Measurements from ENCODE around the gene NEMP1. TPM values are rescaled to one million over a fixed set of nuclear protein-coding genes. Genes with fewer than 3 reads are reported as not detected.

The NEMP1 gene
- total and polyA plus RNA-seq, 4 donors = 1.4 to 10.9 (median 3.2) TPM

GRCh38 chr12:57048423-57049118 lies 30.0 kb downstream of the NEMP1 start (continued):
- TF ChIP-seq, protein P1, sequence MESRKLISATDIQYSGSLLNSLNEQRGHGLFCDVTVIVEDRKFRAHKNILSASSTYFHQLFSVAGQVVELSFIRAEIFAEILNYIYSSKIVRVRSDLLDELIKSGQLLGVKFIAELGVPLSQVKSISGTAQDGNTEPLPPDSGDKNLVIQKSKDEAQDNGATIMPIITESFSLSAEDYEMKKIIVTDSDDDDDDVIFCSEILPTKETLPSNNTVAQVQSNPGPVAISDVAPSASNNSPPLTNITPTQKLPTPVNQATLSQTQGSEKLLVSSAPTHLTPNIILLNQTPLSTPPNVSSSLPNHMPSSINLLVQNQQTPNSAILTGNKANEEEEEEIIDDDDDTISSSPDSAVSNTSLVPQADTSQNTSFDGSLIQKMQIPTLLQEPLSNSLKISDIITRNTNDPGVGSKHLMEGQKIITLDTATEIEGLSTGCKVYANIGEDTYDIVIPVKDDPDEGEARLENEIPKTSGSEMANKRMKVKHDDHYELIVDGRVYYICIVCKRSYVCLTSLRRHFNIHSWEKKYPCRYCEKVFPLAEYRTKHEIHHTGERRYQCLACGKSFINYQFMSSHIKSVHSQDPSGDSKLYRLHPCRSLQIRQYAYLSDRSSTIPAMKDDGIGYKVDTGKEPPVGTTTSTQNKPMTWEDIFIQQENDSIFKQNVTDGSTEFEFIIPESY (IDR thresholded peaks at IDR 0.05) = no peak
- TF ChIP-seq FOXA2 (IDR thresholded peaks at IDR 0.05) = no peak
- no peak for TF ChIP-seq HNF4G (IDR thresholded peaks at IDR 0.05)
- TF ChIP-seq SP1 (IDR thresholded peaks at IDR 0.05) = no peak
- TF ChIP-seq NR2F2 (IDR thresholded peaks at IDR 0.05) = no peak
- no peak for TF ChIP-seq RAD21 (IDR thresholded peaks at IDR 0.05)
- TF ChIP-seq RXRA (IDR thresholded peaks at IDR 0.05) = no peak
- TF ChIP-seq, protein P2, sequence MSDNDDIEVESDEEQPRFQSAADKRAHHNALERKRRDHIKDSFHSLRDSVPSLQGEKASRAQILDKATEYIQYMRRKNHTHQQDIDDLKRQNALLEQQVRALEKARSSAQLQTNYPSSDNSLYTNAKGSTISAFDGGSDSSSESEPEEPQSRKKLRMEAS (IDR thresholded peaks at IDR 0.05) = no peak
- no peak for TF ChIP-seq TAF1 (conservative IDR thresholded peaks at IDR 0.05)

- H3K36me3 ChIP-seq (ENCODE audit: control insufficient read depth in 4 of 4, insufficient read depth in 3 of 4, low read depth in 1 of 4, low read length in 3 of 4) = no peaks in the 10 kb centered on the region
- no peak overlapping the region for H3K9ac ChIP-seq (ENCODE audit: low read depth in 1 of 2, low read length in 2 of 2)
- no peaks in the 10 kb centered on the region for H3K4me1 ChIP-seq (ENCODE audit: control insufficient read depth in 4 of 4, insufficient read depth in 4 of 4, low read length in 3 of 4)
- H3K4me3 ChIP-seq (ENCODE audit: low read depth in 1 of 3, low read length in 3 of 3) = no peak overlapping the region
- H3K27me3 ChIP-seq (ENCODE audit: control insufficient read depth in 4 of 4, insufficient read depth in 4 of 4, low read length in 3 of 4) = no peaks in the 10 kb centered on the region
- no peak overlapping the region for H3K27ac ChIP-seq (ENCODE audit: low read depth in 1 of 2, low read length in 2 of 2)
- TF ChIP-seq EGR1 (IDR thresholded peaks at IDR 0.05; ENCODE audit: low read depth in 2 of 2) (no peak), CTCF (IDR thresholded peaks at IDR 0.05; ENCODE audit: low read depth, low read length, missing input control) (no peak), RAD21 (IDR thresholded peaks at IDR 0.05) (no peak), HNF4A (conservative IDR thresholded peaks at IDR 0.05) (no peak), FOXA2 (IDR thresholded peaks at IDR 0.05) (no peak), ATF3 (IDR thresholded peaks at IDR 0.05) (no peak), HNF4G (IDR thresholded peaks at IDR 0.05) (no peak), JUND (IDR thresholded peaks at IDR 0.05) (no peak), TAF1 (conservative IDR thresholded peaks at IDR 0.05) (no peak)
- no peak for DNase-seq (ENCODE audit: low spot score)
- 91% methylated on average over 1 of the region's 1 CpG for WGBS
- H3K9me3 ChIP-seq (ENCODE audit: control insufficient read depth in 4 of 4, low read length in 3 of 4) = no peaks in the 10 kb centered on the region
These were observed 30.6 kb downstream of the NEMP1 start for GRCh38 chr12:57047981-57048380.

GRCh38 chr12:57046947-57047890 lies 31.4 kb downstream of the NEMP1 start:
- Histone ChIP-seq H3K9ac (ENCODE audit: low read depth in 1 of 2, low read length in 2 of 2) (no peak overlapping the region), H3K9me3 (ENCODE audit: control insufficient read depth in 4 of 4, low read length in 3 of 4) (no peaks in the 10 kb centered on the region), H3K36me3 (ENCODE audit: control insufficient read depth in 4 of 4, insufficient read depth in 3 of 4, low read depth in 1 of 4, low read length in 3 of 4) (no peaks in the 10 kb centered on the region), H3K27me3 (ENCODE audit: control insufficient read depth in 4 of 4, insufficient read depth in 4 of 4, low read length in 3 of 4) (no peaks in the 10 kb centered on the region), H3K4me1 (ENCODE audit: control insufficient read depth in 4 of 4, insufficient read depth in 4 of 4, low read length in 3 of 4) (no peaks in the 10 kb centered on the region), H3K4me3 (ENCODE audit: low read depth in 1 of 3, low read length in 3 of 3) (no peak overlapping the region), H3K27ac (ENCODE audit: low read depth in 1 of 2, low read length in 2 of 2) (no peak overlapping the region)
- DNase-seq (ENCODE audit: low spot score) = no peak
- TF ChIP-seq CTCF (IDR thresholded peaks at IDR 0.05; ENCODE audit: low read depth, low read length, missing input control) = no peak
- TF ChIP-seq RAD21 (IDR thresholded peaks at IDR 0.05) = no peak
- TF ChIP-seq NR2F2 (IDR thresholded peaks at IDR 0.05) = no peak
- no peak for TF ChIP-seq EGR1 (IDR thresholded peaks at IDR 0.05; ENCODE audit: low read depth in 2 of 2)
- no peak for TF ChIP-seq FOXA1 (IDR thresholded peaks at IDR 0.05)
- 80% methylated on average over 10 of the region's 10 CpGs for WGBS

Data from liver (tissue), 9 donors.